MM.1S (cell line): ENCODE results near the gene CSNK1D.

Source experiments
- DNase-seq: peaks from one replicate; pipeline ENCODE4 v3.0.0-alpha.2; 2015
- H2AFZ ChIP-seq: fragments of 300-600 bp; sonication (generic); 2 replicates; pipeline ENCODE4 v1.6.0; 2016; ENCODE audit warnings: antibody characterized with exemption, low read length
- H3F3A ChIP-seq: fragments of 300-600 bp; sonication (generic); 2 replicates; pipeline ENCODE4 v1.6.1; 2016; ENCODE audit warnings: mild to moderate bottlenecking, antibody characterized with exemption, low read length, moderate library complexity, mixed read lengths; ENCODE audit not compliant: insufficient read depth
- H3K27ac ChIP-seq: fragments of 300-600 bp; sonication (generic); 2 replicates; pipeline ENCODE4 v1.5.1; 2016; ENCODE audit warnings: mild to moderate bottlenecking, low read length
- H3K27me3 ChIP-seq: fragments of 300-600 bp; sonication (generic); replicated peaks from 2 replicates; pipeline ENCODE4 v1.6.0; 2016; ENCODE audit warnings: low read length; ENCODE audit not compliant: insufficient read depth
- H3K36me3 ChIP-seq: fragments of 300-600 bp; sonication (generic); replicated peaks from 2 replicates; pipeline ENCODE4 v1.6.1; 2016; ENCODE audit warnings: mild to moderate bottlenecking, low read length, mixed read lengths; ENCODE audit not compliant: insufficient read depth
- H3K4me1 ChIP-seq: fragments of 300-600 bp; sonication (generic); 2 replicates; pipeline ENCODE4 v1.6.1; 2016; ENCODE audit warnings: low read length, mixed read lengths
- H3K4me2 ChIP-seq: fragments of 300-600 bp; sonication (generic); 2 replicates; pipeline ENCODE4 v1.6.0; 2016; ENCODE audit warnings: low read depth, low read length
- H3K4me3 ChIP-seq: fragments of 300-600 bp; sonication (generic); 2 replicates; pipeline ENCODE4 v1.5.1; 2016; ENCODE audit warnings: low read length, mixed read lengths
- H3K79me2 ChIP-seq: fragments of 300-600 bp; sonication (generic); 2 replicates; pipeline ENCODE4 v1.6.1; 2016; ENCODE audit warnings: mixed run types, low read length, mixed read lengths
- H3K9ac ChIP-seq: fragments of 300-600 bp; sonication (generic); 2 replicates; pipeline ENCODE4 v1.6.1; 2016; ENCODE audit warnings: low read length, mixed read lengths
- H3K9me2 ChIP-seq: fragments of 300-600 bp; sonication (generic); replicated peaks from 2 replicates; pipeline ENCODE4 v1.6.1; 2016; ENCODE audit warnings: mild to moderate bottlenecking, low read length, mixed read lengths; ENCODE audit not compliant: insufficient read depth
- H3K9me3 ChIP-seq: fragments of 300-600 bp; sonication (generic); replicated peaks from 2 replicates; pipeline ENCODE4 v1.6.1; 2016; ENCODE audit warnings: mild to moderate bottlenecking, low read length, mixed read lengths; ENCODE audit not compliant: insufficient read depth
- H4K20me1 ChIP-seq: fragments of 300-600 bp; sonication (generic); 2 replicates; pipeline ENCODE4 v1.6.1; 2016; ENCODE audit warnings: mild to moderate bottlenecking, low read length, moderate library complexity, mixed read lengths; ENCODE audit not compliant: insufficient read depth
- EZH2 ChIP-seq: fragments of 300-600 bp; sonication (generic); optimal IDR thresholded peaks from 2 replicates; pipeline ENCODE3; 2017; ENCODE audit warnings: low read depth, mild to moderate bottlenecking, antibody characterized with exemption, low read length, mixed read lengths
- EZH2phosphoT487 ChIP-seq: fragments of 300-600 bp; sonication (generic); IDR thresholded peaks from 2 replicates; pipeline ENCODE4 v1.6.1; 2018; ENCODE audit warnings: antibody characterized with exemption, low read length
- TF ChIP-seq, protein P1 (sequence below): fragments of 300-600 bp; sonication (generic); IDR thresholded peaks from 2 replicates; pipeline ENCODE4 v1.5.1; 2016; ENCODE audit warnings: antibody characterized with exemption, low read length, mixed read lengths

The CSNK1D gene

DNA sequence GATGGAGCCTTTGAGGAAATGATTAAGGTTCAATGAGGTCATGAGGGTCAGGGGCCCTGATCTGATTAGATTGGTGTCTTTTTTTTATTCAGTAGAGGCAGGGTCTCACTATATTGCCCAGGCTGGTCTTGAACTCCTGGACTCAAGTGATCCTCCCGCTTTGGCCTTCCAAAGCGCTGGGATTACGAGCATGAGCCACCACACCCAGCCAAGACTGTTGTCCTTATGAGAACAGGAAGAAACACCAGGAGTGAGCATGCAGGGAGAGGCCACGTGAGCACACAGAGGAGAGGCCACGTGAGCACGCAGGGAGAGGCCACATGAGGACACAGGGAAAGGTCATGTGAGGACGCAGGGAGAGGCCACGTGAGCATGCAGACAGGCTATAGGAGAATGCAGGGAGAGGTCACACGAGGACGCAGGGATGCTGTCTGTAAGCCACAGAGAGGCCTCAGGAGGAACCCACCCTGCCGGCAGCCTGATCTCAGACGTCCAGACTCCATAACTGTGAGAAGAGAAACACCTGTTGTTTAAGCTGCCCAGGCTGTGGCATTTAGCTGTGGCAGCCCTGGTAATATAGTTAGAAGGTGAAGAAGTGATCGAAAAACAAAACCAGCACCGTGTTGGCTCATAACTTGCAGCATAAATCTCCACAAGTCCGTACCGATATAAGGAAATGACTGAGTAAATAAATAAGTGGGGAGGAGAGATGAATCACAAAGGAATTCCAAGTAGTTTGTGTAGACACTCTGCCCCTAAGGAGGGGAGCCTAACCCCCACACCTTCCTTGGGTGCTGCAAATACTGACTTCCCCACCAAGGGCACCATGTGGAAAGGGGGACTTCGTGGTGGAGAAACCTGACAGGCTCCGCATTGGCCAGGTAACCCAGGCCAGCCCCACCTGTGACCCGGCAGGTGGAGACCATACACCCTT is 14.6 kb upstream of the CSNK1D start:
- Histone ChIP-seq H3K79me2 (no peaks in the 10 kb centered on the region), H3K4me3 (no peak overlapping the region), H3K36me3 (no peaks in the 10 kb centered on the region), H2AFZ (peak overlapping the region; percentile 42), H3K4me1 (no peaks in the 10 kb centered on the region), H3F3A (peaks cover 7% of the 10 kb centered on the region), H3K9ac (no peak overlapping the region), H3K4me2 (no peak overlapping the region), H3K27ac (peak overlapping the region; percentile 28; the same call in 1 of the 2 replicates), H3K9me3 (no peaks in the 10 kb centered on the region), H4K20me1 (no peaks in the 10 kb centered on the region), H3K27me3 (no peaks in the 10 kb centered on the region), H3K9me2 (no peaks in the 10 kb centered on the region)
- TF ChIP-seq EZH2phosphoT487 = no peak
- no peak for TF ChIP-seq EZH2
- TF ChIP-seq, protein P1, sequence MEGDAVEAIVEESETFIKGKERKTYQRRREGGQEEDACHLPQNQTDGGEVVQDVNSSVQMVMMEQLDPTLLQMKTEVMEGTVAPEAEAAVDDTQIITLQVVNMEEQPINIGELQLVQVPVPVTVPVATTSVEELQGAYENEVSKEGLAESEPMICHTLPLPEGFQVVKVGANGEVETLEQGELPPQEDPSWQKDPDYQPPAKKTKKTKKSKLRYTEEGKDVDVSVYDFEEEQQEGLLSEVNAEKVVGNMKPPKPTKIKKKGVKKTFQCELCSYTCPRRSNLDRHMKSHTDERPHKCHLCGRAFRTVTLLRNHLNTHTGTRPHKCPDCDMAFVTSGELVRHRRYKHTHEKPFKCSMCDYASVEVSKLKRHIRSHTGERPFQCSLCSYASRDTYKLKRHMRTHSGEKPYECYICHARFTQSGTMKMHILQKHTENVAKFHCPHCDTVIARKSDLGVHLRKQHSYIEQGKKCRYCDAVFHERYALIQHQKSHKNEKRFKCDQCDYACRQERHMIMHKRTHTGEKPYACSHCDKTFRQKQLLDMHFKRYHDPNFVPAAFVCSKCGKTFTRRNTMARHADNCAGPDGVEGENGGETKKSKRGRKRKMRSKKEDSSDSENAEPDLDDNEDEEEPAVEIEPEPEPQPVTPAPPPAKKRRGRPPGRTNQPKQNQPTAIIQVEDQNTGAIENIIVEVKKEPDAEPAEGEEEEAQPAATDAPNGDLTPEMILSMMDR = no peak
- DNase-seq = no peak

DNA sequence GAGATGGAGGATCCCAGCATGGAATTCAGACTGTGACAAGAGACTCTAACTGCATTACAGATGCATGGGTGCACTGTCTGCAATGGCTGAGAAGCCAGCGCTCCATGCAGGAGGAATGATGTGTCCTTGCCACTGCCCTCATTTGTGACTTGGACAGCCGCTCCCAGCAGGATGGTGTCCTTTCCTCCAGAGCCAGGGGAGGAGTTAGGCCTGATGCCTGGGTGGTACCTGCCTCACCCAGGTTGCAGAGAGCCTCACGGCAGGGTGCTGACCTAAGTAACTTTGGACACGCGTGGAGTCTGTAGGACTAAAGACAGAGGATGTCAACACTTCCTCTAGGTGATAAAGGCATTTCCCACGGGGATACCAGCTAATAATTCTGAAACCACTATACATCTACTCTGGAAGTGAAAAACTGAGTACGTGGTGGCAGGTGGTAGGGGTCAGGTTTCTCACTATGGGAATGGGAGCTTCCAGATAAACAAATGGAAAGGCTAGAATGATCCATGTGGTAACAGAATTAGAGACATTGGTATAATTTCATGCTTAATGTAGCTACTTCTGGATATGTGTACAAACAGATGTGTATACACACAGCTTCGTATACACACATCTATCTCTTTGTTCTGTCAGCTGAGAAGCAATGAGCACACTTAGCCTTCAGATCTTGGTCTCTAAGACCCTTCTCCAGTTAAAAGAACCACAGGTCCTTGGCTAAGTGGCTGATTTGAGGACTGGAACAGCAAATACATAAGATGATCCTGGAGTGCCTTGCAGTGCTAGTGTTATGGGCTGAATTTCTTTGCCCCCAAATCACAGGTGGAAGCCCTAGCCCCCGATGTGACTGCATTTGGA is 13.7 kb upstream of the CSNK1D start:
- H4K20me1 ChIP-seq = no peaks in the 10 kb centered on the region
- peaks cover 7% of the 10 kb centered on the region for H3F3A ChIP-seq
- TF ChIP-seq EZH2phosphoT487 = no peak
- TF ChIP-seq, protein P1 = no peak
- TF ChIP-seq EZH2 = no peak
- no peak overlapping the region for H3K9ac ChIP-seq
- H3K79me2 ChIP-seq = no peaks in the 10 kb centered on the region
- no peak for DNase-seq
- H2AFZ ChIP-seq = no peak overlapping the region
- H3K27ac ChIP-seq = no peak overlapping the region
- no peaks in the 10 kb centered on the region for H3K27me3 ChIP-seq
- H3K9me2 ChIP-seq = no peaks in the 10 kb centered on the region
- H3K36me3 ChIP-seq = no peaks in the 10 kb centered on the region
- H3K9me3 ChIP-seq = no peaks in the 10 kb centered on the region
- no peaks in the 10 kb centered on the region for H3K4me1 ChIP-seq
- H3K4me3 ChIP-seq = no peak overlapping the region
- no peak overlapping the region for H3K4me2 ChIP-seq

DNA sequence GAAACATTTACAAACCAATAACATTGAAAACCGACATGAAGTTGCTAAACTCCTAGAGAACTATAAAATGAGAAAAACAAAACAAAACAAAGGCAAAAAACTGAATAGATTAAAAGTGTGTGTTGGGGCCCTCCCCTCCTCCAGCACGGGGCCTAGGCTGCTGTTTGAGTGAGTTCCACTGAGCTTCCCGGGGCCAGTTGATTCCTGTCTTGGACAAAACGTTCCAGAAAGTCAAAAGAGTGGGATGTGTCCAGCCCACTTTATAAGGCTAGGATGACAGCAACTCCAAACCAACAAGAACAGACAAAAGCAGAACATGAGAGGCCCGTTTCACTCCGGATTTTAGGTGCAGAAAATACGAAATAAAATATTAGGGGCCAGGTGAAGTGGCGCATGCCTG is 11.6 kb upstream of the CSNK1D start:
- no peaks in the 10 kb centered on the region for H3K4me1 ChIP-seq
- H3K4me3 ChIP-seq = no peak overlapping the region
- no peak overlapping the region for H3K9ac ChIP-seq
- H2AFZ ChIP-seq = no peak overlapping the region
- H3K4me2 ChIP-seq = no peak overlapping the region
- no peak for TF ChIP-seq EZH2phosphoT487
- TF ChIP-seq, protein P1 = no peak
- no peak for TF ChIP-seq EZH2
- no peaks in the 10 kb centered on the region for H3K9me3 ChIP-seq
- H3K27me3 ChIP-seq = no peaks in the 10 kb centered on the region
- no peaks in the 10 kb centered on the region; the same call in 1 of the 2 replicates for H3F3A ChIP-seq
- no peak overlapping the region for H3K27ac ChIP-seq
- no peaks in the 10 kb centered on the region for H4K20me1 ChIP-seq
- H3K79me2 ChIP-seq = no peaks in the 10 kb centered on the region
- no peaks in the 10 kb centered on the region for H3K9me2 ChIP-seq
- no peaks in the 10 kb centered on the region for H3K36me3 ChIP-seq
- no peak for DNase-seq
